NCI-H510A treated with DMSO at 0.1 percent for 48 hours (cell line): ENCODE results near the gene CREB5.
"Not testable (repeated sequence)": the region's sequence is repeated elsewhere in the genome, so short reads cannot be mapped to it uniquely, and the experiment has no call there.

Source experiments
- DNase-seq: peaks from one replicate; lab custom pipeline; 2025; lab: John Stamatoyannopoulos, UW

CREB5 gene

GRCh38 chr7:28550580-28551186, 138.4 kb downstream of the CREB5 start:
- DNase-seq, result no peak

- DNase-seq, result no peak
Observed at GRCh38 chr7:28551331-28551730, 139.0 kb downstream of the CREB5 start.

- DNase-seq, result not testable (repeated sequence)
Observed at GRCh38 chr7:28551766-28552165, 139.4 kb downstream of the CREB5 start.

- DNase-seq, result no peak
Observed at GRCh38 chr7:28554802-28555471, 142.6 kb downstream of the CREB5 start.

DNA sequence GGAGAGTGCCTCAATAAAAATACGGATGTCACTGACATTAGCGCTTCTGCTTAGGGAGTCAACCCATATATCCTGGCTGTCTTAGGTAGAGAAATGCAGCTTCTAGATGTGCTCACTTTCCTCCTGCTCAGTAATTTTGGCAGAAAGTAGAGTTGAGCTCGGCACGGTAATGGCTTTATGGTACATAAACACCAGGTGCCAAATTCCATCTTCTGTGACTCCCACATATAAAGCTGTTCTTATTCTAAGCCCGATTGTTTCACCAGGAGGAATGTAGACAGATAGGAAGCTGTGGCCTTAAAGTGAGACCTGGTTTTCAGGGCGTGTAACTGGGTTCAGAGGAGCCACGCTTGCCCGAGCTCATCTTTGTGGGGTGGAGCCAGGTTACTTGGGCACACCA, 143.7 kb downstream of the CREB5 start:
- DNase-seq, result no peak

DNA sequence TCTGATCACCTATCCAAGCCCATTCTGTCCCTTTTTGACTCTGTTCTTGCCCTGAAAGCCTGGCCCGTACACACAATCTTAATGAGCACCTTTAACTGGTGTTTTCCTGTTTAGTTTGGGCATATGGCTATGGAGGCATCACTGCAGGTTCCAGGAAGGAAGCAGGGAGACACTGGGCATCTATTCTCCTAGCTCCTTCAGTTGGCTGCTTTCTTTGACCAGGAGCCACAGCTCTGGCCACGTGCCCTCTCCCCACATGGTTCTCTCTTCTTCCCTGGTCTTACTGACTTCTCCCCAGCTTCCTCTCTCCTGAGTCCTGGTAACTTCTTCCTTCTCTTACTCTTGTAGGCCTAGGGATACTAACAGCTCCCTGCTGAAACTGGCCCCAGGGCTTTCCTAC, 144.4 kb downstream of the CREB5 start:
- DNase-seq, result no peak

- DNase-seq, result peak; percentile 46
Observed at GRCh38 chr7:28558236-28558635, 145.9 kb downstream of the CREB5 start.

DNA sequence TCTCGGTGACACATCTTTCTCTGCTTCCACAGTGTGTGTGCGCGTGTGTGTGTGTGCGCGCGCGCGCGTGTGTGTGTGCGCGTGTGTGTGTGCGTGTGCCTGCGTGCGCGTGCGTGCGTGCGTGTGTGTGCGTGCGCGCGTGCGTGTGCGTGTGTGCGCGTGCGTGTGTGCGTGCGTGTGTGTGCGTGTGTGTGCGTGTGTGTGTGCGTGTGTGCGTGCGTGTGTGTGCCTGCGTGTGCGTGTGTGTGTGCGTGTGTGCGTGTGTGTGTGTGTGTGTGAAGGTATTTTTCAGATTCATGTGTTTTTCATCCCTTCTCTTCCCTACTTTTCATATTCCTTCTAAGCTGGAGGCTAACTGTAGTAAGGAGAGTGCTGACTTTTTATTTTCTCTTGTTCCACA, 148.4 kb downstream of the CREB5 start:
- DNase-seq, result no peak

GRCh38 chr7:28564033-28564432, 151.7 kb downstream of the CREB5 start:
- DNase-seq, result no peak

GRCh38 chr7:28564755-28565374, 152.5 kb downstream of the CREB5 start:
- DNase-seq, result no peak

DNA sequence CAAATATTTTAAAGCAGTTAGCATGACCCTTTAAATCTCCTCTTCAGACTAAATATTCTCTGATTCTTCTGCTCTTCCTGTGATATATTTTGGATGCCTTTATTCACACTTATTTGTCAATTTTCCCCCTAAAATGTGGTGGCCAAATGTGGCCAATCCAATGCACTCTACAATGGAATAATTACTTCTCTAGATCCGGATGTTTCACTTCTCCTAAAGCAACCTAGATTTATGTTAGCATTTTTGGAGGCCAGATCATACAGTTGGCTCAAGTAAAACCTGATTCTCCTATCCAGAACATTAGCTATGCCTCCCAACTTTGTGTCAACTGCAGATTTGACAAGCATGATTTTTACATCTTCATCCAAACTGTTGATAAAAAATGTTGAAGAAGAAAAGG, 153.7 kb downstream of the CREB5 start:
- DNase-seq, result no peak

DNA sequence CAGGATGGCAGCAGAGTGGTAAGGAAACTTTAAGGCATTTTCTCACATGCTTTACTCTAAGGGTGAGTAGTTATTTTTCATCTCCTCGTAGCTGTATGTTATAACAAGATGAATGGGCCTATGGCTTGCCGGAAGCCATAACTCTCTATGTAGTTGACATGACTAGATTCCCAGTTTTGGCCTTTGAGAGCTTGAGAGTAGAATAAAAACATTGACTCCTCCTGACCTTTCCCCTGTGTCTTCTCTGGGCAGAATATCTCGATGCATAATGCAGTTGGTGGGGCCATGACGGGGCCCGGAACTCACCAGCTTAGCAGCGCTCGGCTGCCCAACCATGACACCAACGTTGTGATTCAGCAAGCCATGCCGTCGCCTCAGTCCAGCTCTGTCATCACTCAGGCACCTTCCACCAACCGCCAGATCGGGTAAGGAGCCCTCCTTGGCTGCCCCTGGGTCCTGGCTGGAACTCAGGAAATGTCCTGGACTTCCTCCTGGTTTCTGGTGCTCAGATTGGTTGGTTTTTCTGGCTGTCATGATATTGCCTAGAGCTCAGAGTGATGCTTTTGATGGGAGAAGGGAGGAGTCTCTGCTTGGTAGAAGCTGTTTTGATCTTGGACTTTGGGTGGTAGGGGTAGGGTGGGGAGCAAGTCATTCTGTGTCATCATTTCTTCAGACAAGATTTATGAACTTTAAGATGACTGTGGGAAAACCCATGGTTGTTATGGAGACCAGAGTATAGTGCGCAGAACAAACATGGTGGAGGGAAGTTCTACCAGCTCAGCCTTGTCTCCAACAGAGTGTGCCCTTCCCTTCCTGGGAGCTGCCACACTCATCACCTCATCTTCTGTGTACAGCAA, 158.0 kb downstream of the CREB5 start:
- DNase-seq, result no peak

DNA sequence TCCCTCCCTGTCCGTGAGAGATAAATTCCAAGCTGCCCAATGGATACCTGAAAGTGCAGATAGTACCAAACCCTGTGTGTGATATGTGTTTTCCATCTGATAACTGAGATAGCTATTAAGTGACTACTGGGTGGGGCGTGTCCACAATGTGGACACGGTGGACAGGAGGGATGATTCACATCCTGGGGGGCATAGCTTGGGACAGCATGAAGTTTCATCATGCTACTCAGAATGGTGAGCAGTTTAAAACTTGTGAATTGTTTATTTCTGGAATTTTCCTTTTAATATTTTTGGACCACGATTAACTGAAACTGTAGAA, 158.6 kb downstream of the CREB5 start:
- no peak for DNase-seq

DNA sequence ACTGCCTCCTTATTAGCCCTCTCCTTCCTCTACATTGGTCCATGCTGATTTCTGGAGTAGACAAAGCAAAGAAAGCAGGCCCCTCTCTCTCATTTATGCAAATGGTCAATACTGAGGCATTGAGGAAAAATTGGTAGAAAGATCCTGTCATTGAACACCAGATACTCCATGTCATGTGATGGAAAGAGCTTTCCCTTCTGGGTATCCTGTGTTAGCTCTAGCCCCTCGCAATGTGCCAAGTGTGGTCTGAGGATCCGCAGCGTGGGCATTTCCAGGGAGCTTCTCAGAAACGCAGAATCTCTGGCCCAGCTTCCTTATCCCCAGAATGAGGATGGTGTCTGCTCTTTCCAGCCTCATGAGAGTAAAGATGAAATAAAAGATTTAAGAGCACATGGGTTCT, 159.1 kb downstream of the CREB5 start:
- no peak for DNase-seq

DNA sequence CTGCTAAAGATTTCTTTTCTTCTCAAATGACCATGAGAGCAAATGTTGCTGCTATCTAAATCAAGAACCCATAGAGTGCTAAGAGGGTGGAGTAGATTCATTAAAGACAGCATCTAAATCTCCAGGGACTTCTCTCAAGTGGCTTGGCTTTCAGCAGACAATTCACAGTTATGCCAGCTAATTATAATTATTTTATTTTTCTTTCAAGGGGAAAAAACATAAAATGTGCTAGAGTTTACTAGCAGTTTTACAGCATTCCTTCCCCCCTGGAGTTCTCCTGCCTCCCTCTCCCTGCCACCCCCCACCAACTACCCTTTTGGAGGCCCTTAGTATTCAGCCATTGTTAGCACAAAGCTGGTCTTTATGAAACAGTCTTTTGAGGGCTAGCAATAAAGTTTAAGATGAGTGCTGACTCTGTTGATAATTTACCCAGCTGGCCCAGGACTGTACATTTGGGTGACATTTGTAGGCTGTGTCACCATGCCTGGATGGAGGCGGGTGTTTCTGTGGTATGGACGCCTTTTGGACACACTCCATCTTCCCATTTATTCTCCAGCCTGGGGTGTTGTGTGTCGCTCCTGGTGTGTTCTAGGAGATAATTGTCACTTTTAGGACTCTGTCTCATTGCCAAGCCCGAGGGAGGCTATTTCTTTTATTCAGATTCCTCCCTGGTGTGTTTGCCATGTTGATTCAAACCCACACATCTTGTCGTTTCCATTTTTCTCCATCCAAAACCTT, 160.2 kb downstream of the CREB5 start:
- peak; percentile 32 for DNase-seq

DNA sequence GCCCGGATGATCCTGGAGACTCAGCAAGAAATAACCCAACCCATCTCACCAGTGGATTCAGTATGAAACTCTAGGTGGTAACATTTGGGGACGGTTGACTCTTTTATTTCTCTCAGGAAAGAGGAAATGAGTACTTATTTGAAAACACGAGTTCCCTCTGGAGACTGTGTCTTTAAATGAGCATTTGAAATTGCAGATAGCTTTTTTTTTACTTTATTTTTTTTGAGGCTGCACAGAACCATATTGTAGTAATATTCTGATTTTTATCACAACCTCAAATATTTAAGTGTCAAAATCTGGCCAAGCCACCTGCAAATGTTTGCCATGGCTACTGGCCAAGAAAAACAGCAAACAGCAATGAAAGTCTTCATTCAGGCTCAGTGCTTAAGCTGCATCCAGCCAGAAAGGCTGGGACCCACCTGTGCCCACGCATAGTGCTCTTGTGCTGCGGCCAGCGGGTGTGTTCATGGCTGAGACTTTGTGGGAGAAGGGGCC, 160.8 kb downstream of the CREB5 start:
- DNase-seq, result peak; percentile 58

DNA sequence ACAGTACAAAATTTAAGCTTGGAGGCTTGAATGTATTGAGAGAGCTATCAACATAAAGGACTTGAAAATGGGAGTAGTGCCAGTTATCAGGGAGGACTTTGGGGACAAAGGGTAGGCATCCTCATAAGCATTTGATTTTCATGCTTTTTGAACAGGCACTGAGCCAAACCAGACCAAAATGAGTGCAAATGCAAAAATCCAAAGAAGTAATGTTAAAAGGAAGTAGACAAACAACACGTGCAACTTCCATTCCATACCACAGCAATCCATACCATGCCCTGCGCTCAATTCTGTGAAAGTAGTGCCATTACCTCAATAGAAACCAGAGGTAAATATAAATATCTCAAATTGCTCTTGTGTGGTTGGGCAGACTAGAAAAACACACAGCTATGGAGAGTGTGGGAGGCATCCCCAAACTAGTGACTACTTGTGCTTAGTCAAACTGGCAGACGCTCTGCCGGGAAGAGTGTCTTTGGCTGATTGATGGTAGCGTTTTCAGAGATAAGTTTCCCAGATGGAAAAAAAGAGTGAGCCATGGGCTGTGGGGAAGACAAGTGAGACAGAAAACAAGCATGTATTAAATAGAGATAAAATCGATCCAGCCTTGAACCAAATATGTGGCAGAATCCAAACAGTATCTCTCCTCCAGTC, 161.5 kb downstream of the CREB5 start:
- peak; percentile 55 for DNase-seq

DNA sequence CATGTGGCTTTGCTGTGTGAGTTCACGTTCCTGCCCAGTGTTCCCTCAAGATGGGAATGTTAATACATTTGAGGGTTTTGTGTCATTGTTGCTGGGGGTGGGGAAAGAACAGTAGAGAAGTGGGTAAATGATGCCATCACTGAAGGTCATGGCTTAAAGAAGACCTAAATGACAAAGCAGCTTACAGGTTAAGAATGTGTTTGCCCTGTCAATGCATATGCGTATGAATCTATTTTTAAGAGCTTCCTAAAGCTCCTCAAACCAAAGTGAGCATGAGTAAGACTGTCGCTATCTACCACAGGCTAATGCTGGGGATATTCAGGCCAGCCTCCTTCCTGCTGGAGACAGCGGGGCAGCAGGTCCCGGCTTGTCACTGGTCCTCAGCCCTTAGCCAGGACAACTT, 162.9 kb downstream of the CREB5 start:
- no peak for DNase-seq

GRCh38 chr7:28576656-28577055, 164.3 kb downstream of the CREB5 start:
- DNase-seq, result no peak

GRCh38 chr7:28579571-28579970, 167.3 kb downstream of the CREB5 start:
- DNase-seq, result no peak

DNA sequence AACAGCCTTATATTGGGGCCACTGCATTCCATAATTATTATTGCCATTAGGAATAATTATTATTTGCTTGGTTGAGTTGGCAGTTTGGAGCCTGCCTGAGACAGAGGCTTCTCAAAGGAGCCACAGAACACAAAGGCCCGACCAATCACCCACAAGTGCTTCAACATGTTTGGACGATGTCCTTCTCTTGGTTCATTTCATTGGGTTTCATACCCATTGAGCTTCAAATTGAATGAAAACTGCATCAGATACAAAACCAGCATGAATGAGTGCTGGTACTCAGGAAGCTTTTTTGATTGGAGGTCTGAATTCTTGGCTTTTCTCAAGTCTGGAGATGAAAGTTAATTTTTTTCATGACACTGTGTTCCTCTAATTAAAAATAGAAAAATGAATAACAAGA, 168.3 kb downstream of the CREB5 start:
- no peak for DNase-seq
